ENCODE data around the gene IRGQ.
"Not testable (repeated sequence)": the region's sequence is repeated elsewhere in the genome, so short reads cannot be mapped to it uniquely, and the experiment has no call there.

The IRGQ gene

GRCh38 chr19:43609872-43610271 is 13.9 kb upstream of the IRGQ start:
- TF ChIP-seq CTCF (IDR thresholded peaks at IDR 0.05; ENCODE audit: control insufficient read depth, extremely low read depth, insufficient read depth) = no peak
- no peak for DNase-seq (ENCODE audit: low read depth)
- no peak overlapping the region for H3K4me3 ChIP-seq (ENCODE audit: low read depth, low read length)

DNA sequence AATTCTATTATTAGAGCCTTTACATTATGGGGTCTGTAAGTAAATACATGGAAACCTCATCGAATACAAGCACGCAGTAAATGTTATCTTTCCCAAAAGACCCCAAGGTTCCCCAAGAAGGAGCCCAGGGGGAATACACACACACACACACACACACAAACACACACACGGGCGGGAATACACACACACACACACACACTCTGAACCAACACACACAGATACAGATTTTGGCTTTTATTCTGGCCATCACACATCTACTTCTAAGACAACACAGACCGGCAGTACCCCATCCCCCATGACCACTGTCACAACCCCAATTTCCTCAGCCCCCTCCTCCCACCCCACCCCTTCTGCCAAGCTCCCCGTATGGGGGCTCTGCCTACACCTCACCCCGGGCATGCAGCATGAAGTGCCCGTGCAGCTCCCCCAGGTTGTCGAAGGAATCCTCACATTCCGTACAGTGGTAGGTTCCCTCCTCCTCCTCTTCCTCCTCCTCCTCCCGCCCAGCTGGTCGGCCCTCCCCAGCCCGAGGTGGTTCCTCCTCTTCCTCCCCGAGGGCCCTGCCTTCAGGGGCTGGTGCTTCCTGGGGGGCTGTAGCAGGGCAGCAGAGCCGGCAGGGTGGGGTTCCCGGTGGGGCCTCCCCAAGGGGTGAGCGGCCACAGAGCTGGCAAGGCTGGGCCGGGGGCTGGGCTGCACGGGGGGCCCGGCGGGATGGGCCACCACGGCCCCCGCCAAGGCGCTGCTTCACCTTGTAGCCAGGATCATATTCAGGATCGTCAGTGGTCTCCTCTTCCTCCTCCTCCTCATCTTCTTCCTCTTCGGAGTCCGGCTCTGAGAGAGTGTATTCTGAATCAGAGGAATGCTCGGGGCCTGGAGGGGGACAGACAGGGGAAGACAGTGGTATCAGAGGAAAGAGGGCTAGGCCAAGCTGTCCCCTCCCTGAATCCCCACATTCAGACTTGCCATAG is 11.6 kb upstream of the IRGQ start:
- TF ChIP-seq CTCF (IDR thresholded peaks at IDR 0.05; ENCODE audit: control insufficient read depth, extremely low read depth, insufficient read depth) = no peak
- H3K4me3 ChIP-seq (ENCODE audit: low read depth, low read length) = no peak overlapping the region
- DNase-seq (ENCODE audit: low read depth) = no peak

DNA sequence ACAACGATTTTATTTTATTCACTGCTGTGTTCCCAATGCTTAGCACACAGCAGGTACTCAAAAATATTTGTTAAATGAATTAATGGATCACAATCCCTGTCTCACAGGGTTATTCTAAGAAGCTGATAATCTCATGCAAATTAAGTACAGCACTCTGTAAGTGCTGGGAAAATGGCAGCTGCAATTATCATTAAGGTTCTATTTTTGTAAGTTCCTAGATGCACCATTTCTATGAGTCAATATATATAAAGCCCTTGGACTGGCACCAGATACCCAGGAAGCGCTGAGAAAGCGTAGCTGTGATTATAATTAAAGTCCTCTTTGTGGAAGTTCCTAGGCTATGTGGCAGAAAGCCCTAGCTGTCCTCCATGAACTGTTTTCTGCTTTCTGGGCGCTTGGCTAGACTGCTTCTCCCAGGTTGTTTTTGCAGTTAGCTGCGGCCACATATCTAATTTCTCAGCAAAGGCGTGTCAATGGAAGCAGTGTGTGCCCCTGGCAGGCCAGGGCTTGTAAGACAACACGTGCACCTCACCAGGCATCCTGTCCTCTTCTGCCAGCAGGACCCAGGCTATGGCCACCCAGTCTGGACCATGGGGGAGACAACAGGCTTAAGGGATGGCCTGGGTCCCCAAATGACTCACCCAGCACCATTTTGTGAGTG is 10.8 kb upstream of the IRGQ start:
- no peak for TF ChIP-seq CTCF (IDR thresholded peaks at IDR 0.05; ENCODE audit: control insufficient read depth, extremely low read depth, insufficient read depth)

GRCh38 chr19:43605875-43606568 is 10.1 kb upstream of the IRGQ start:
- DNase-seq (ENCODE audit: low read depth) = no peak
- no peak overlapping the region for H3K4me3 ChIP-seq (ENCODE audit: low read depth, low read length)
- no peak for TF ChIP-seq CTCF (IDR thresholded peaks at IDR 0.05; ENCODE audit: control insufficient read depth, extremely low read depth, insufficient read depth)

More for the DNA sequence above, 10.8 kb upstream of the IRGQ start:
- H3K4me3 ChIP-seq (ENCODE audit: low read depth, low read length) = no peak overlapping the region
- no peak for DNase-seq (ENCODE audit: low read depth)

DNA sequence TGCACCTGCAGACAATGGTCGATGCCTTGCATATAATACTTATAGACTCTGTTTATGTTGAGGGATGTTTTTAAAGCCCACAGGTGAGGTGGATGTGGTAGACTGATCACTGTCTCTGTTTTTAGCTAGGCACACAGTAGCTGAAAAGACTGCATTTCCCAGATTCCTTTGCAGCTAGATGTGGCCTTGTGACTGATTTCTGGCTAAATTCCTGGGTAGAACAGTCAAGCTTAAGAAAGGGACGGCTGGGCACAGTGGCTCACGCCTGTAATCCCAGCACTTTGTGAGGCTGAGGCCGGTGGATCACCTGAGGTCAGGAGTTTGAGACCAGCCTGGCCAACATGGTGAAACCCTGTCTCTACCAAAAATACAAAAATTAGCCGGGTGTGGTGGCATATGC is 4.4 kb upstream of the IRGQ start:
- not testable (repeated sequence) for H3K4me3 ChIP-seq (ENCODE audit: low read depth, low read length); DNase-seq (ENCODE audit: low read depth)

DNA sequence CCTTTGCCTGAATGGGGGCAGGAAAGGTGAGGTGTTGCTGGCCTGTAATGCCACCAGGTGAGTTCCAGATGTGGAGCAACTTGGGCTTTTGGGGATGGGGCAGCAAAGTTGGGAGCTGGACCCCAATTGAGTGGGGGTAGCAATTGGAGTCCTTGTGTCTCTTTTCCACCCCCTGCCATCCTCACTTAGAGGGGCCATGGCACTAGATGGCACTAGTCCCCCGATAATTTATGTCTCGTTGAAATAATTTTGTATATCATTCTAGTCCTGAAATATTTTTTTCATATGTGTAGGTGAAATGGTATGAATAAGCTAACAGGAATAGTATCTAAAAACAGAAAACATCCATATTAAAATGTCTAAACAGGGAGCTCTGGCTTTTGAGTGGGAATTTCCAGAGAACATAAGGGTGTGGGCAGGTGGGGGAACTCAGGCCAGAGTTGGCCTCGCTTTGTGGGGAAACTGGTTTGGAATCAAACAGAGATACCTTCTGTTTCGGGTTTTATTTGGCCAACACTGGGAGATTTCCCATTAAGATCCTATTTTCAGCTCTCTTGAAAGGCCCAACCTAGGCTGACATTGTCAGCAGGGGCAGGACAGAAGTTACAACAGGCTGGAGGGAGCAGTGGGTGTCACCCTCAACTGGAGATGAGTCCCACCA is 3.8 kb upstream of the IRGQ start:
- H3K4me3 ChIP-seq (ENCODE audit: low read depth, low read length) = no peak overlapping the region
- TF ChIP-seq CTCF (IDR thresholded peaks at IDR 0.05; ENCODE audit: control insufficient read depth, extremely low read depth, insufficient read depth) = no peak
- DNase-seq (ENCODE audit: low read depth) = no peak

All from LNCaP clone FGC (cell line).